Peyer's patch (tissue), 4 donors: ENCODE results near the gene ULK3. TPM values are rescaled to one million over a fixed set of nuclear protein-coding genes. Genes with fewer than 3 reads are reported as not detected.

ENCODE experiments used
- DNase-seq, 3 donors: peaks; one replicate each; pipeline ENCODE4 v3.0.0-alpha.2; 2017 to 2019
- H3K27ac ChIP-seq, 4 donors: fragments of 200-600 bp; sonication (generic); one replicate each; pipeline ENCODE4 v1.5.1; 2016 to 2019
- H3K27me3 ChIP-seq, 2 donors: fragments of 200-600 bp; sonication (generic); one replicate each; pipeline ENCODE4 v1.5.1; 2019
- H3K36me3 ChIP-seq, 3 donors: fragments of 200-600 bp; sonication (generic); one replicate each; pipeline ENCODE4 v1.5.1; 2016 to 2019
- H3K4me1 ChIP-seq, 4 donors: fragments of 200-600 bp; sonication (generic); one replicate each; pipeline ENCODE4 v1.5.1; 2016 to 2019
- H3K4me3 ChIP-seq, 4 donors: fragments of 200-600 bp; sonication (generic); 1 replicate in 3 of 4; 2 replicates in 1 of 4; pipeline ENCODE4 v1.5.1; 2016 to 2019; ENCODE audit warnings: mild to moderate bottlenecking in 1 of 4
- H3K9me3 ChIP-seq, 4 donors: fragments of 200-600 bp; sonication (generic); one replicate each; pipeline ENCODE4 v1.5.1; 2016 to 2019; ENCODE audit warnings: mild to moderate bottlenecking in 1 of 4
- POLR2A ChIP-seq, 2 donors: fragments of 450-650 bp; IDR thresholded peaks; one replicate each; pipeline ENCODE4 v1.5.1; 2017; ENCODE audit warnings: antibody characterized with exemption in 2 of 2, mild to moderate bottlenecking in 2 of 2, moderate library complexity in 2 of 2
- total RNA-seq, 4 donors: library from RNA; depleted of rRNA; stranded (reverse); fragments of >200 nt; gene quantifications; one replicate each; pipeline ENCODE4 v1.1.0, GENCODE V29; 2016
- TF ChIP-seq, protein P1 (sequence below), 6 experiments: fragments of 450-650 bp in 4 of 6; fragments of 200-600 bp in 2 of 6; sonication (generic) in 1 of 6; IDR thresholded peaks; one replicate each; pipeline ENCODE4 v1.5.1; 2017 to 2019; ENCODE audit warnings: antibody characterized with exemption in 6 of 6, mild to moderate bottlenecking in 3 of 6, moderate library complexity in 1 of 6

The ULK3 gene
- total RNA-seq, 4 donors from 2014 or later: 194 to 508 (median 288) TPM

DNA sequence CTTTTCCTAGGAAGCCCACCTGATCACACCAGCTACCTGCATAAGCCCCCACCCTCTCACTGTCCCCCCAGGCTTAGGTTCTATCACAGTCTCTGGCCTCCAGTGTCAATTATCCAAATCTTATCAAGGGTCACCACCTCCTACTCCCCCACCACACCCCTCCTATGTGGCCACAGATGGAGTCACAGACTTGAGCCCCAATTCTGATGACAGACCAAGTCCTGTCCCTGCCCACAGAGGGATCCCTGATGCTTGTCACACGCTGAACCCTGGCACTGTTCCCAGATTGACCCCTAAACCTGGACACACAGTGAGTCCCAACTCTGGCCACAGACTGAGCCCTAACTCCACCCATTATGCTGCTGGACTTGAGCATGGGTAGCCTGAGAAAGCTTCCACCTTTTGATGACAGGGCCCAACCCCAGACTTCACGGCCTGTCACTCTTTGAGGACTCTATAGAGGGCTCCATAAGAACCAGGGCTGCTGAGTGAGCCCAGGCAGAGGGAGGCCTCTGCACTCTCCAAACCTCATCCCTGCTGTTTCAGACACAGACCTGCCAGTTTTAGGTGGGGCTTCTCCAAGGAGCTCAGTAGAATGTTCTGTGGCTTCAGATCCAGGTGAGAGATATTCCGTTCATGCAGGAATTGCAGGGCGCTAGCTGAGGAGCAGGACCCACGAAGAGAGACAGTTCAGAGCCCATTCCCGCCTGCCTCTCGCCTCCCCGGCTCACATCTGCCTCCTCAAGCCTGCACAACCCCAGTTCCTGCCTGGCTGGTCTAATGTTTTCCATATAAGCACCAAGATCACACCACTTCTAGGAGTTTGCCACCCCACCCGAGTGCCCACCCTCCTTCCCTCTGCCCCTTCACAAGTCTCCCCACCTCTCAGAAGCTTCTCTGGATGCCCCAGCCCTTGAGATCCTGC is 1.8 kb downstream of the ULK3 start:
- Histone ChIP-seq H3K9me3 (no peaks in the 10 kb centered on the region), H3K4me1 (peaks cover 0 to 30% (median 15%) of the 10 kb centered on the region in 4 donors), H3K27me3 (no peaks in the 10 kb centered on the region), H3K4me3 (peak overlapping the region in 2 of 4 donors; percentile 79 to 86), H3K27ac (peak overlapping the region in 2 of 4 donors; percentile 39 to 91), H3K36me3 (peaks cover 0 to 49% (median 0%) of the 10 kb centered on the region in 3 donors)
- TF ChIP-seq POLR2A (IDR thresholded peaks at IDR 0.05): no peak
- TF ChIP-seq, protein P1, sequence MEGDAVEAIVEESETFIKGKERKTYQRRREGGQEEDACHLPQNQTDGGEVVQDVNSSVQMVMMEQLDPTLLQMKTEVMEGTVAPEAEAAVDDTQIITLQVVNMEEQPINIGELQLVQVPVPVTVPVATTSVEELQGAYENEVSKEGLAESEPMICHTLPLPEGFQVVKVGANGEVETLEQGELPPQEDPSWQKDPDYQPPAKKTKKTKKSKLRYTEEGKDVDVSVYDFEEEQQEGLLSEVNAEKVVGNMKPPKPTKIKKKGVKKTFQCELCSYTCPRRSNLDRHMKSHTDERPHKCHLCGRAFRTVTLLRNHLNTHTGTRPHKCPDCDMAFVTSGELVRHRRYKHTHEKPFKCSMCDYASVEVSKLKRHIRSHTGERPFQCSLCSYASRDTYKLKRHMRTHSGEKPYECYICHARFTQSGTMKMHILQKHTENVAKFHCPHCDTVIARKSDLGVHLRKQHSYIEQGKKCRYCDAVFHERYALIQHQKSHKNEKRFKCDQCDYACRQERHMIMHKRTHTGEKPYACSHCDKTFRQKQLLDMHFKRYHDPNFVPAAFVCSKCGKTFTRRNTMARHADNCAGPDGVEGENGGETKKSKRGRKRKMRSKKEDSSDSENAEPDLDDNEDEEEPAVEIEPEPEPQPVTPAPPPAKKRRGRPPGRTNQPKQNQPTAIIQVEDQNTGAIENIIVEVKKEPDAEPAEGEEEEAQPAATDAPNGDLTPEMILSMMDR (IDR thresholded peaks at IDR 0.05): no peak
- DNase-seq: no peak

DNA sequence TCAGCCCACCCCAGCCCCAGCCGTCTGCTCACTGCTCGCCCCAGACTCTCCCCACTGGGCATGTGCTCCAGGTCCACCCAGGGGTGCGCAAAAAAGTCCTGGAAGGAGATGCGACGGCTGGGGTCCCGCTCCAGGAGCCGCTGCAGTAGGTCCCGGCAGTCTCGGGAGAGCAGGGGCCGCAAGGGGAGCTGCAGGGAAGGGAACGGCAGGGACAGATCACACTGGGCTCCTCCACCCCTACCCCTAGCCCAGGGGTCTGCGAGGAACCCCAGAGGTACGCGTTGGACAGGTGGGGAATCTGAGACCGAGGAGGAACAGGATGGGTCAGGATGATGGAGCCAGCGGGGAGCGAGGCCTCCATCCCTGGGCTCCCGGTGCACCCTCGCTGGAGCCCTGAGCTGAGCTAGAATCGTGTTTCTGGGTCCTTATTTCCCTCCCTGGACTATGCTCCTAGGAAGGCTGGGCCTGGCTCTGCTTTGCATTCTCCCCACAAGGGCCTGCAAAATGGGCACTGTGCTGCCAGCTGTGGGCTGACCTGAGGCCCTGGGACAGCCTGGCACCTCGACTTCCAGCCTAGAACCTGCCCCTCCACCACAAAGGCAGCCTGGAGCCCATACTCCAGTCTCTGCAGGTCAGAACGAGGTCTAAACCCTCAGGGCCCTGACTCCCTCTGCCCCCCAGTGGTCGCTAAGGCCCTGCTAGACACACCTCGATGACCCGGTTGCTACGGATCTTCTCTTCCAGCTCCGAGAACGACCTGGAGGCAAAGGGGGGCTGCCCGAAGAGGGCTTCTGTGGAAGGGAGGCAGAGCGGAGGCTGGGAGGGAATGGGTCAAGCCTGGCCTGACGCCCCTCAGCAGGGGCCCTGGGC is 3.2 kb downstream of the ULK3 start:
- Histone ChIP-seq H3K27me3 (no peaks in the 10 kb centered on the region), H3K36me3 (peaks cover 0 to 38% (median 0%) of the 10 kb centered on the region in 3 donors), H3K27ac (no peak overlapping the region), H3K4me1 (peaks cover 0 to 30% (median 13%) of the 10 kb centered on the region in 4 donors), H3K9me3 (no peaks in the 10 kb centered on the region), H3K4me3 (no peak overlapping the region)
- no peak for DNase-seq
- TF ChIP-seq, protein P1 (IDR thresholded peaks at IDR 0.05): peak in 2 of 6 experiments; percentile 11 to 26
- no peak for TF ChIP-seq POLR2A (IDR thresholded peaks at IDR 0.05)

DNA sequence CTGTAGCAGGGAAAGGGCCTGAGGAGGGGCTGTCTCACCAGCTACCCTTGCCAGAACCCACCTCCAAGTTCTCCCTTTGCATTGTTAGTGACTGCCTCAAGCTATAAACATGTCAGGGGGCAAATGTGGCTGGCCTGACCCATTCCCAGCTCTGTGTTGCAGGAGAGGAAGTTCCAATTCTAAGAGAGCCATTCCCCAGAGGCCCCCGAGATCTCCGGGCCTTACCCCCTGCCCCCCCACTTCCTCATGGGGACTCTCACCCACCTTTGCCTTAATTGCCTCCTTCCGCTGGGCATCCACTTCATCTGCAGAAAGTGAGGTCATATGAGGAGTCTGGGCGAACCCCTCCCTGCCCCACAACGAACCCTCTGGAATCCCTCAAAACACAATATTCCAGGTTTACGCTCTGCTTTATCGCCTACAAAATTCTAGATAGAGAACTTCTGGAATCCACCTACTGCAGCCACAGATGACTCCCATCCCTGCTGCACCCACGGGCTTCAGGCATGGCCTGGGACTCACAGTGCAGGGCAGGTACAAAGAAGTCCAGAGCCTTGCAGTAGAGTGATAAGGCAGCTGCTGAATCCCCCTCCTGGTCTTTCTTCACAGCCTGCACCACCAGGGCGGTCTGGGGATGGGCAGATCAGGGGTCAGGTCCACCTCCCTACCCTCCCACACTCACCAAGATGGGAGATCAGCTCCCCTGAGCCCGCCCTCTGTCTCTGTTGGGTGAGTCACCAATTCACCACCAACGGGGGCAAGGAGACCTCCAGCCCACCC is 4.0 kb downstream of the ULK3 start:
- H3K4me1 ChIP-seq: peaks cover 0 to 30% (median 12%) of the 10 kb centered on the region in 4 donors
- no peaks in the 10 kb centered on the region for H3K9me3 ChIP-seq
- TF ChIP-seq, protein P1 (IDR thresholded peaks at IDR 0.05): no peak
- no peak for TF ChIP-seq POLR2A (IDR thresholded peaks at IDR 0.05)
- peaks cover 0 to 38% (median 0%) of the 10 kb centered on the region in 3 donors for H3K36me3 ChIP-seq
- no peak for DNase-seq
- H3K4me3 ChIP-seq: no peak overlapping the region
- H3K27me3 ChIP-seq: no peaks in the 10 kb centered on the region
- H3K27ac ChIP-seq: no peak overlapping the region

DNA sequence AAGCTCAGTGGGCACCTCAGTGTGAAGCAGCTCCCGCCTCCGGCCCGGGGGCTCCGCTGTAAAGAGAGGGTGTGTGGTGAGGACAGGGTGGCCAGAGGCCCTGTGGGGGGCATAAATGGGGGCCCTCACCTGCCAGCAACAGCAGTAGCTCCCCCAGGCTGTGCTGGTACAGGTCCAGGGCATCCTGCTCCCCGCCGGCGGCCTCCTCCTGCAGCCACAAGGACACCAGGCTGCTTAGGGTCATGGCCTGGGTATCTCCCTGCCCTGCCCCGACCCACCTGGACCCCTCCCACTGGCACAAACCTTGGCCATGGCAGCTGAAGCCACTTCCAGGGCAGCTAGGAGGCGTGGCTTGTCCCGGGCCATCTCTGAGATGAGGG is 4.8 kb downstream of the ULK3 start:
- H3K27me3 ChIP-seq: no peaks in the 10 kb centered on the region
- TF ChIP-seq, protein P1 (IDR thresholded peaks at IDR 0.05): no peak
- TF ChIP-seq POLR2A (IDR thresholded peaks at IDR 0.05): no peak
- peaks cover 0 to 38% (median 0%) of the 10 kb centered on the region in 3 donors for H3K36me3 ChIP-seq
- no peak overlapping the region for H3K27ac ChIP-seq
- no peak overlapping the region for H3K4me3 ChIP-seq
- no peak for DNase-seq
- no peaks in the 10 kb centered on the region for H3K9me3 ChIP-seq
- peaks cover 0 to 22% (median 4%) of the 10 kb centered on the region in 4 donors for H3K4me1 ChIP-seq
